Transverse colon (tissue), 3 donors: Measurements from ENCODE around the gene CLIC4.

ENCODE experiments used
- EP300 ChIP-seq: sonication (generic); formaldehyde crosslinking; IDR thresholded peaks from one replicate; pipeline ENCODE4 v1.6.1; 2017; ENCODE audit warnings: antibody characterized with exemption, low read depth
- POLR2A ChIP-seq: fragments of 450-650 bp; IDR thresholded peaks from one replicate; pipeline ENCODE4 v1.6.1; 2016; ENCODE audit warnings: antibody characterized with exemption, mild to moderate bottlenecking, moderate library complexity
- TF ChIP-seq, protein P1 (sequence below), 5 experiments: fragments of 200-600 bp in 3 of 5; fragments of 450-650 bp in 2 of 5; sonication (generic) in 3 of 5; IDR thresholded peaks; 1 replicate in 2 of 5; 2 replicates in 3 of 5; pipeline ENCODE4 v1.5.1; 2016 to 2017; ENCODE audit warnings: antibody characterized with exemption in 5 of 5, inconsistent platforms in 3 of 5, mild to moderate bottlenecking in 2 of 5, moderate library complexity in 1 of 5

DNA sequence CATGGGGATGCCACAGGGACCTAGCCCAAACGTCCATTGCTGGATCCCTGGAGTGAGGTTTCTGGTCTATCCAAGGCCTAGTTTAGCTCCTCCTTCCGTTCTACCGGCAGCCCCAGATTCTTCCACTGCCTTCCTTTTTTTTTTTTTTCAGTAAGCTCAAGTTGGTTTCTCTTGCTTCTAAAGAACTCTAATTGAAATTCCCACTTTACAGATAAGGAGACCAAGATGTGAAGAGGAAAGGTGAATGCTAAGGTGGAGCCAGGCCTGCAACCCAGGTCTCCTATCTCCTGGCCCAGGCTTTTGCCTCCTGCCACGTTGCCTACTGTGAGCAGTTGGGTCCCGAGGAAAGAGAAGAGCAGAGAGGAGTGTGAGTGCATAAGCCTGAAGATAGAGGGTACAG lies 31.5 kb upstream of the CLIC4 start:
- TF ChIP-seq, protein P1, sequence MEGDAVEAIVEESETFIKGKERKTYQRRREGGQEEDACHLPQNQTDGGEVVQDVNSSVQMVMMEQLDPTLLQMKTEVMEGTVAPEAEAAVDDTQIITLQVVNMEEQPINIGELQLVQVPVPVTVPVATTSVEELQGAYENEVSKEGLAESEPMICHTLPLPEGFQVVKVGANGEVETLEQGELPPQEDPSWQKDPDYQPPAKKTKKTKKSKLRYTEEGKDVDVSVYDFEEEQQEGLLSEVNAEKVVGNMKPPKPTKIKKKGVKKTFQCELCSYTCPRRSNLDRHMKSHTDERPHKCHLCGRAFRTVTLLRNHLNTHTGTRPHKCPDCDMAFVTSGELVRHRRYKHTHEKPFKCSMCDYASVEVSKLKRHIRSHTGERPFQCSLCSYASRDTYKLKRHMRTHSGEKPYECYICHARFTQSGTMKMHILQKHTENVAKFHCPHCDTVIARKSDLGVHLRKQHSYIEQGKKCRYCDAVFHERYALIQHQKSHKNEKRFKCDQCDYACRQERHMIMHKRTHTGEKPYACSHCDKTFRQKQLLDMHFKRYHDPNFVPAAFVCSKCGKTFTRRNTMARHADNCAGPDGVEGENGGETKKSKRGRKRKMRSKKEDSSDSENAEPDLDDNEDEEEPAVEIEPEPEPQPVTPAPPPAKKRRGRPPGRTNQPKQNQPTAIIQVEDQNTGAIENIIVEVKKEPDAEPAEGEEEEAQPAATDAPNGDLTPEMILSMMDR (IDR thresholded peaks at IDR 0.05): no peak
- no peak for TF ChIP-seq POLR2A
- no peak for TF ChIP-seq EP300
